ENCODE results near the gene RIOX2.
"Not testable (repeated sequence)": the region's sequence is repeated elsewhere in the genome, so short reads cannot be mapped to it uniquely, and the experiment has no call there.

RIOX2 gene

GRCh38 chr3:97911459-97911858 is 60.8 kb downstream of the RIOX2 start:
- DNase-seq (ENCODE audit: low spot score) = peak; percentile 70

GRCh38 chr3:97910931-97911351 is 61.3 kb downstream of the RIOX2 start:
- peak; percentile 58 for DNase-seq (ENCODE audit: low spot score)

DNA sequence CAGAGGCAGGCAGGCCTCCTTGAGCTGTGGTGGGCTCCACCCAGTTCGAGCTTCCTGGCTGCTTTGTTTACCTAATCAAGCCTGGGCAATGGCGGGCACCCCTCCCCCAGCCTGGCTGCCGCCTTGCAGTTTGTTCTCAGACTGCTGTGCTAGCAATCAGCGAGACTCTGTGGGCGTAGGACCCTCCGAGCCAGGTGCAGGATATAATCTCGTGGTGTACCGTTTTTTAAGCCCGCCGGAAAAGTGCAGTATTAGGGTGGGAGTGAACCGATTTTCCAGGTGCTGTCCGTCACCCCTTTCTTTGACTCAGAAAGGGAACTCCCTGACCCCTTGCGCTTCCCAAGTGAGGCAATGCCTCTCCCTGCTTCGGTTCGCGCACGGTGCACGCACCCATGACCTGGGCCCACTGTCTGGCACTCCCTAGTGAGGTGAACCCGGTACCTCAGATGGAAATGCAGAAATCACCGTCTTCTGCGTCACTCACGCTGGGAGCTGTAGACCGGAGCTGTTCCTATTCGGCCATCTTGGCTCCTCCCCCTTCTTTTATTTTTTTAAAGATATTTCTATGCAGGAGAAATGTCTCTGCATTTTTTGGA is 61.9 kb downstream of the RIOX2 start:
- not testable (repeated sequence) for DNase-seq (ENCODE audit: low spot score)

- not testable (repeated sequence) for DNase-seq (ENCODE audit: low spot score)
These were observed 62.4 kb downstream of the RIOX2 start for GRCh38 chr3:97909830-97910229.

GRCh38 chr3:97901313-97902248 is 70.7 kb downstream of the RIOX2 start:
- no peak for DNase-seq (ENCODE audit: low spot score)

GRCh38 chr3:97899331-97899730 is 72.9 kb downstream of the RIOX2 start:
- no peak for DNase-seq (ENCODE audit: low spot score)

GRCh38 chr3:97896547-97896946 is 75.7 kb downstream of the RIOX2 start:
- no peak for DNase-seq (ENCODE audit: low spot score)

DNA sequence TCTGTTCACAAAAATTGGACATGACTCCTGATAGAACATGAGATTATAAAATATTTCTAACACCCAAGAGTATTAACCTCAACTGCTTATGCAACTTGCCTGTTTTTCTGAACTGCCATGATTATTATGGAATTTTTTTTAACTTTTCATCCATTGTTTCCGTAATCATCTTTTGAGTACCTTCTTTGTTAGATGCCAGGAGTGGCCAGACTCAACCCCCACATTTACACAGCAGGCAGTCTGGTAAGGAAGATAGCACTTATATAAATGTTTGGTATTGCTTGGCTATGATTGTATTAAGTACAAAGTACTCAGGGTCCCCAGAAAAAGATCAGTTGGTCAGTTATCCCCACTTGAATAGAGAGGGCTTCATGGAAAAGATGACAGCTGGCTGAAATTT is 76.1 kb downstream of the RIOX2 start:
- DNase-seq (ENCODE audit: low spot score) = no peak

DNA sequence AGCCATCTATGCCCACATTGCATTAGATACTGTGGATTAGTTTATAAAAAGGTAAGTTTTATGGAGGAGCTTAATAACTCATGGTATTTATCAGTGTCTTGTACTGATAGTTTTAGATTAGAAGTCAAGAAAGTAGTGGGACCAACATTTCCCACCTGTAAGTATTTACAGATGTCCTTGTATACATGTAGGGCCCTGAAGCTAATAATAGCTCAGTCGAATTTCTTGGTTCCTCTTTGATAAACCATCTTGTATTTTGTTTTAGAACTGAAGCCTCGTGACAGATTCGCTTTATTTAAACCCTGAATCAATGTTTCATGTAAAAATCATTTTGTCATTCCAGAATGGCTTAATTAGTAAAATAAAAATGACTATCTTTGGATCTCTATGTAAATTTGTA is 77.0 kb downstream of the RIOX2 start:
- no peak for DNase-seq (ENCODE audit: low spot score)

DNA sequence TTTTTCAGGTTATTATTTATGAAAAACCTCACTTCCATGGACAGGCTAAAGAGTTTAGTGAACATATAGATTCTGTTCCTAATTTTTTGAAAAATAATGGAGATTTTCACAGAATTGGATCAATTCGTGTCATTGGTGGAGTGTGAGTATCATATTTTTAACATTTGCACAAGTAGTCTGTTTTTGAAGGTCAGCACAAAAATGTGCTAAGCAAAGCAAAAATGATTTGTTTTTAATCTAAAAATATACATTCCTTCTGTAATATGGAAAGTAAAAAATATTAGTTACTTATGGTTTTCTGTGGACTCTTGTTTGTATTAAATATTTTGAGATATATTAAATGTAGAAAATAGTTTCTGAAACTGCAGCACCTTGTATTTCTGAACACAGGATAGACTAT is 79.4 kb downstream of the RIOX2 start:
- no peak for DNase-seq (ENCODE audit: low spot score)
